Caco-2 (cell line): ENCODE measurements around the gene GSG1L. TPM values are rescaled to one million over a fixed set of nuclear protein-coding genes. Genes with fewer than 3 reads are reported as not detected.

Experiments used
- BruUV-seq: library from RNA; stranded (reverse); fragments of 400-500 nt; replicated peaks from 2 replicates; lab custom pipeline; 2021; lab: Mats Ljungman, UMichigan
- CTCF ChIA-PET: fragments of 300-600 bp; sonication (Branson Sonifier 250); formaldehyde crosslinking; loops from one replicate; lab custom pipeline; 2022; ENCODE audit warnings: antibody characterized with exemption; lab: Charles Lee
- POLR2A ChIA-PET: fragments of 300-600 bp; sonication (Branson Sonifier 250); formaldehyde crosslinking; loops from one replicate; lab custom pipeline; 2022; ENCODE audit warnings: antibody characterized with exemption; lab: Charles Lee
- DNase-seq, 2 experiments: peaks; one replicate each; pipeline versions ENCODE4 v3.0.0 to v3.0.0-alpha.2; 2020 to 2022
- H3K27me3 ChIP-seq: replicated peaks from 2 replicates; pipeline ENCODE4 v1.6.0; 2011; ENCODE audit warnings: low read length; ENCODE audit not compliant: control insufficient read depth, insufficient read depth
- H3K36me3 ChIP-seq: 2 replicates; pipeline ENCODE4 v1.5.1; 2011; ENCODE audit warnings: low read length; ENCODE audit not compliant: control insufficient read depth, insufficient read depth
- H3K4me1 ChIP-seq: fragments of 250-450 bp; sonication (Bioruptor Pico); 2 replicates; pipeline ENCODE4 v1.5.1; 2020; ENCODE audit warnings: mild to moderate bottlenecking
- H3K4me3 ChIP-seq: 2 replicates; pipeline ENCODE4 v1.5.1; 2011; ENCODE audit warnings: low read depth, mild to moderate bottlenecking, control low read depth, low read length
- H3K9me3 ChIP-seq: fragments of 250-450 bp; sonication (Bioruptor Pico); 2 replicates; pipeline ENCODE4 v1.5.1; 2020; ENCODE audit warnings: mild to moderate bottlenecking, moderate library complexity
- H3K27ac Mint-ChIP-seq: one replicate; pipeline ENCODE4 v1.8.0; 2022; ENCODE audit warnings: mixed read lengths; ENCODE audit not compliant: unreplicated experiment
- H3K27me3 Mint-ChIP-seq: one replicate; pipeline ENCODE4 v1.8.0; 2022; ENCODE audit warnings: mixed read lengths; ENCODE audit not compliant: insufficient read depth, unreplicated experiment
- H3K36me3 Mint-ChIP-seq: one replicate; pipeline ENCODE4 v1.8.0; 2022; ENCODE audit warnings: mild to moderate bottlenecking, mixed read lengths; ENCODE audit not compliant: insufficient read depth, unreplicated experiment
- H3K4me1 Mint-ChIP-seq: one replicate; pipeline ENCODE4 v1.8.0; 2022; ENCODE audit warnings: low read depth, mixed read lengths; ENCODE audit not compliant: unreplicated experiment
- H3K4me3 Mint-ChIP-seq: one replicate; pipeline ENCODE4 v1.8.0; 2022; ENCODE audit warnings: mild to moderate bottlenecking, moderate library complexity, mixed read lengths; ENCODE audit not compliant: unreplicated experiment
- H3K9me3 Mint-ChIP-seq: one replicate; pipeline ENCODE4 v1.8.0; 2022; ENCODE audit warnings: mixed read lengths; ENCODE audit not compliant: unreplicated experiment
- intact Hi-C: fragments of 100-400 bp; cut with micrococcal nuclease; formaldehyde crosslinking; loops from one replicate; pipeline ENCODE4 v1.10.0; 2022; ENCODE audit not compliant: unreplicated experiment
- total RNA-seq: library from RNA; stranded (reverse); gene quantifications from 2 replicates; pipeline ENCODE4 v1.2.3, GENCODE V29; 2022
- TF ChIP-seq, protein P1 (sequence below), 2 experiments: fragments of 200-600 bp in 1 of 2; IDR thresholded peaks; 1 replicate in 1 of 2; 2 replicates in 1 of 2; pipeline versions ENCODE4 v1.5.1 to v1.8.0; 2011 to 2022; ENCODE audit warnings: antibody characterized with exemption in 1 of 2, control low read depth in 1 of 2, inconsistent platforms in 1 of 2, low read depth in 1 of 2, low read length in 1 of 2, mild to moderate bottlenecking in 1 of 2, moderate library complexity in 1 of 2; ENCODE audit not compliant: insufficient read depth in 1 of 2, severe bottlenecking in 1 of 2, unreplicated experiment in 1 of 2

The GSG1L gene
- total RNA-seq, 1 experiment from 2014 or later: not detected

DNA sequence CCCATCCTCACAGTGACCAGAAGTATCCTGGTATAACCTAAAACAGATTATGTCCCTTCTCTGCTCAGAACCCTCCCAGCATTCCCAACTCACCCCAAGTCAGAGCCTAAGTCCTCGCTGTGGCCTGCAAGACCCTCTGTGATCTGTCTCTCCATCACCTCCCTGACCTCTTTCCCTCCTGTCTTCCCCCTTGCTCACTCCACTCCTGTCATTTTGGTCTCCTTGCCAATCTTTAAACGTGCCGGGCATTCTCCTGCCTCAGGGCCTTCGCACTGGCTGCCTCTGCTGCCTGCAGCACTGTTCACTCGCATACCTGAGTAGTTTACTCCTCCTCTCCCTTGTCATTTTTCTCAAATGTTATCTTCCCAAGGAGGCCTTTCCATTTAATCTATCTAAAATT, 97.7 kb downstream of the GSG1L start:
- POLR2A ChIA-PET: no interaction called here
- no peak for DNase-seq
- H3K9me3 Mint-ChIP-seq: no peaks in the 10 kb centered on the region
- BruUV-seq: no TSS peak
- H3K9me3 ChIP-seq: peaks cover under 1% of the 10 kb centered on the region; the same call in 1 of the 2 replicates
- H3K27ac Mint-ChIP-seq: no peak overlapping the region
- H3K4me1 Mint-ChIP-seq: no peaks in the 10 kb centered on the region
- H3K36me3 ChIP-seq: no peaks in the 10 kb centered on the region
- CTCF ChIA-PET: no interaction called here
- no peaks in the 10 kb centered on the region for H3K4me1 ChIP-seq
- no peak overlapping the region for H3K4me3 ChIP-seq
- intact Hi-C loops: no loop called here
- peaks cover 15% of the 10 kb centered on the region for H3K27me3 Mint-ChIP-seq
- no peaks in the 10 kb centered on the region for H3K36me3 Mint-ChIP-seq
- no peak overlapping the region for H3K4me3 Mint-ChIP-seq
- no peaks in the 10 kb centered on the region for H3K27me3 ChIP-seq
- TF ChIP-seq, protein P1, sequence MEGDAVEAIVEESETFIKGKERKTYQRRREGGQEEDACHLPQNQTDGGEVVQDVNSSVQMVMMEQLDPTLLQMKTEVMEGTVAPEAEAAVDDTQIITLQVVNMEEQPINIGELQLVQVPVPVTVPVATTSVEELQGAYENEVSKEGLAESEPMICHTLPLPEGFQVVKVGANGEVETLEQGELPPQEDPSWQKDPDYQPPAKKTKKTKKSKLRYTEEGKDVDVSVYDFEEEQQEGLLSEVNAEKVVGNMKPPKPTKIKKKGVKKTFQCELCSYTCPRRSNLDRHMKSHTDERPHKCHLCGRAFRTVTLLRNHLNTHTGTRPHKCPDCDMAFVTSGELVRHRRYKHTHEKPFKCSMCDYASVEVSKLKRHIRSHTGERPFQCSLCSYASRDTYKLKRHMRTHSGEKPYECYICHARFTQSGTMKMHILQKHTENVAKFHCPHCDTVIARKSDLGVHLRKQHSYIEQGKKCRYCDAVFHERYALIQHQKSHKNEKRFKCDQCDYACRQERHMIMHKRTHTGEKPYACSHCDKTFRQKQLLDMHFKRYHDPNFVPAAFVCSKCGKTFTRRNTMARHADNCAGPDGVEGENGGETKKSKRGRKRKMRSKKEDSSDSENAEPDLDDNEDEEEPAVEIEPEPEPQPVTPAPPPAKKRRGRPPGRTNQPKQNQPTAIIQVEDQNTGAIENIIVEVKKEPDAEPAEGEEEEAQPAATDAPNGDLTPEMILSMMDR (IDR thresholded peaks at IDR 0.05; ENCODE audit: insufficient read depth in 1 of 2, low read depth in 1 of 2, low read length in 1 of 2, severe bottlenecking in 1 of 2, unreplicated experiment in 1 of 2): no peak

DNA sequence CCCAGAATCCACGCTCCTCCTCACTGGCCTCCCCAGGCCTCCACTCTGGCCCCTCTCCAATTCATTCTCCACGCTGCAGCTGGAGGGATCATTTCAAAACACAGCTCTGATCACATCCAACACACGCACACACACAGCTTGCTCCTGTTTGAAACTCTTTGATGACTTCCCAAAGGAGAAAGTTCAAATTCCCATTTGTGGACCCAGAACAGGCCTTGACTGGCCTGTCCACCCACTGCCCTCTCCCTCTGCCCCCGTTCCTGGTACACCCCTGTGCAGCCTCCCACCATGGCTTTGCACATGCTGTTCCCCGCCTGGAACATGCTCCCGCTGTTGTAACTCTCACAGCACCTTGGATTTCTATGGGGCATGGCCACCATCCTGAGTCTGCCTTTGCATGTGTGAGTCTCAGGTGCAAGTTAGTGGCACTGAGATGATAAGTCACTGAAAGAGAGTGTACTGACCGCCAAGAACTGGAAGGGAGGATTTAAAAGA, 100.0 kb downstream of the GSG1L start:
- TF ChIP-seq, protein P1 (IDR thresholded peaks at IDR 0.05; ENCODE audit: insufficient read depth in 1 of 2, low read depth in 1 of 2, low read length in 1 of 2, severe bottlenecking in 1 of 2, unreplicated experiment in 1 of 2): no peak
- no peak for DNase-seq
- Histone ChIP-seq H3K4me3 (no peak overlapping the region), H3K9me3 (no peaks in the 10 kb centered on the region), H3K27me3 (no peaks in the 10 kb centered on the region), H3K4me1 (no peaks in the 10 kb centered on the region), H3K36me3 (no peaks in the 10 kb centered on the region)
- no TSS peak for BruUV-seq
- H3K36me3 Mint-ChIP-seq: no peaks in the 10 kb centered on the region
- H3K9me3 Mint-ChIP-seq: no peaks in the 10 kb centered on the region
- H3K27ac Mint-ChIP-seq: no peak overlapping the region
- CTCF ChIA-PET: interaction anchor here (0.5 kb wide), 1 partner anchor 20 kb away, joined by 4 read pairs; no protein-coding TSS in a partner anchor
- POLR2A ChIA-PET: no interaction called here
- H3K27me3 Mint-ChIP-seq: peaks cover 15% of the 10 kb centered on the region
- intact Hi-C loops: no loop called here
- no peak overlapping the region for H3K4me3 Mint-ChIP-seq
- no peaks in the 10 kb centered on the region for H3K4me1 Mint-ChIP-seq

DNA sequence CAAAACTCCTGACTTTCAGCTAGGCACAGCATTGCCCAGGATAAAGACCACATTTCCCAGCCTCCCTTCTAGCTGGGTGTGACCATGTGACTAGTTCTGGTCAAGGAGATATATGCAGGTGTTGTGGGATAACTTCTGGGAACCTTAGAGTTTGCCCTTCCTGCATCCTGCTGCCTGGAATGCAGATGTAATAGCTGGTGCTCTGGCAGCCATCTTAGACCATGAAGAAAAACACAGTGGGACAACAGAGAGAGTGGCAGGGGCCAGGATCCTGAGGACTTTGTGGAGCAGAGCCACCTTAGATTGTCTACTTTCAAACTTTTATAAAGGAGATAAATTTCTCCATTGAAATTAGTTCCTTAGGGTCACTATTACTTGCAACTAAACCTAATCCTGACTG, 101.3 kb downstream of the GSG1L start:
- no peaks in the 10 kb centered on the region for H3K36me3 Mint-ChIP-seq
- no peaks in the 10 kb centered on the region for H3K9me3 ChIP-seq
- no peaks in the 10 kb centered on the region for H3K27me3 ChIP-seq
- ChIA-PET POLR2A (no interaction called here), CTCF (no interaction called here)
- BruUV-seq: no TSS peak
- intact Hi-C loops: no loop called here
- H3K27ac Mint-ChIP-seq: no peak overlapping the region
- H3K36me3 ChIP-seq: no peaks in the 10 kb centered on the region
- H3K27me3 Mint-ChIP-seq: peaks cover 15% of the 10 kb centered on the region
- H3K4me3 Mint-ChIP-seq: no peak overlapping the region
- H3K4me1 Mint-ChIP-seq: no peaks in the 10 kb centered on the region
- no peaks in the 10 kb centered on the region for H3K9me3 Mint-ChIP-seq
- no peak for DNase-seq
- TF ChIP-seq, protein P1 (IDR thresholded peaks at IDR 0.05; ENCODE audit: insufficient read depth in 1 of 2, low read depth in 1 of 2, low read length in 1 of 2, severe bottlenecking in 1 of 2, unreplicated experiment in 1 of 2): no peak
- H3K4me1 ChIP-seq: no peaks in the 10 kb centered on the region
- H3K4me3 ChIP-seq: no peak overlapping the region
